Measurements from ENCODE around the gene LSR.

LSR gene, protein sequence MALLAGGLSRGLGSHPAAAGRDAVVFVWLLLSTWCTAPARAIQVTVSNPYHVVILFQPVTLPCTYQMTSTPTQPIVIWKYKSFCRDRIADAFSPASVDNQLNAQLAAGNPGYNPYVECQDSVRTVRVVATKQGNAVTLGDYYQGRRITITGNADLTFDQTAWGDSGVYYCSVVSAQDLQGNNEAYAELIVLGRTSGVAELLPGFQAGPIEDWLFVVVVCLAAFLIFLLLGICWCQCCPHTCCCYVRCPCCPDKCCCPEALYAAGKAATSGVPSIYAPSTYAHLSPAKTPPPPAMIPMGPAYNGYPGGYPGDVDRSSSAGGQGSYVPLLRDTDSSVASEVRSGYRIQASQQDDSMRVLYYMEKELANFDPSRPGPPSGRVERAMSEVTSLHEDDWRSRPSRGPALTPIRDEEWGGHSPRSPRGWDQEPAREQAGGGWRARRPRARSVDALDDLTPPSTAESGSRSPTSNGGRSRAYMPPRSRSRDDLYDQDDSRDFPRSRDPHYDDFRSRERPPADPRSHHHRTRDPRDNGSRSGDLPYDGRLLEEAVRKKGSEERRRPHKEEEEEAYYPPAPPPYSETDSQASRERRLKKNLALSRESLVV

DNA sequence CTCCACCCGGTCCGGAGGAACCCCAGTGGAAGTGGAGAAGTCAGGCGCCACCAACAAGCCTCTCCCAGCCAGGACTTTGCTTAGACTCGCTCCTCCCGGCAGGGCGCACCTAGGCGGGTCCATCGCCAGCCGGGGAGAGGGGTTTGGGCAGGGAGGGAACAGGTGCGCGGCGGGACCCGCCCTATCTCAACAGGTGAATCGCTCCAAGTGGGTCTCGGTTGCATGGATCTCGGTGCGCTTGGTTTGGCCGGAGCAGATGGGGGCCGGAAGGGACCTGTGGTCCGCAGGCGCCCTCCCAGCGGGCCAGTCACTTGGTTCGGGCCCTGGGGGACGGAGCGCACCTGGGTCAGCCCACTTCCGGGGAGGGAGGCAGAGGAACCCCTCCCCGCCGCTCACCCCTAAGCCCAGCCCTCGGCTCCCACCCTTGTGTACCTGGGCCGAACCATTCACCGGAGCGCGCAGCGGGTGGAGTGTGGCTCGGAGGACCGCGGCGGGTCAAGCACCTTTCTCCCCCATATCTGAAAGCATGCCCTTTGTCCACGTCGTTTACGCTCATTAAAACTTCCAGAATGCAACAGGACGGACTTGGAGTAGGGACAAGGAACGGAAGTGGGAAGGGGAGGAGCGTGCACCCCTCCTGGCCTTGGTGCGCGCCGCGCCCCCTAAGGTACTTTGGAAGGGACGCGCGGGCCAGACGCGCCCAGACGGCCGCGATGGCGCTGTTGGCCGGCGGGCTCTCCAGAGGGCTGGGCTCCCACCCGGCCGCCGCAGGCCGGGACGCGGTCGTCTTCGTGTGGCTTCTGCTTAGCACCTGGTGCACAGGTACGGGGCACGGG, at the start of gene LSR:
Gene LSR (plus strand): TSS at position 693 of the 836 bp plus-strand sequence. CDS start 21 bp downstream, at position 714.
- DNase-seq (ENCODE audit: low read depth in 1 of 2, low spot score in 1 of 2): peak in 1 of 2 donors; percentile 49

DNA sequence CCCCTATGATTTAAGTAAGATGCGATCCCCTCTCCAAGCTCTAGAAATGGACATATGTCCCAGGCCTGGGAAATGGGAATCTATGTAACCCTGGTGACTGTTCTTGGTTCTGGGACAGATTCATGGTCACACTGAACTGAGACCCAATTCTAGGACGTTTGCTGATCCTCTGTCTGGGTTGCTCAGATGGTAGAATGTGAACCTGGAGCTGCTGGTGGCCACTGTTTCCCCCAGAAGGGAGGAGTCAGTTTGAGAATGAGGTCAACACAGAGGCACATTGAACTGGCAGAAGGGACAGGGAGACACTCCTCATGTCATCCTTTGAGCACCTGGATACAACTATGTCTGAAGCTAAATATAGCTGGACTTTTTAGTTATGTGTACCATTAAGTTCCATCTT, 49.3 kb upstream of the LSR start:
- DNase-seq (ENCODE audit: low read depth in 1 of 2, low spot score in 1 of 2): no peak

DNA sequence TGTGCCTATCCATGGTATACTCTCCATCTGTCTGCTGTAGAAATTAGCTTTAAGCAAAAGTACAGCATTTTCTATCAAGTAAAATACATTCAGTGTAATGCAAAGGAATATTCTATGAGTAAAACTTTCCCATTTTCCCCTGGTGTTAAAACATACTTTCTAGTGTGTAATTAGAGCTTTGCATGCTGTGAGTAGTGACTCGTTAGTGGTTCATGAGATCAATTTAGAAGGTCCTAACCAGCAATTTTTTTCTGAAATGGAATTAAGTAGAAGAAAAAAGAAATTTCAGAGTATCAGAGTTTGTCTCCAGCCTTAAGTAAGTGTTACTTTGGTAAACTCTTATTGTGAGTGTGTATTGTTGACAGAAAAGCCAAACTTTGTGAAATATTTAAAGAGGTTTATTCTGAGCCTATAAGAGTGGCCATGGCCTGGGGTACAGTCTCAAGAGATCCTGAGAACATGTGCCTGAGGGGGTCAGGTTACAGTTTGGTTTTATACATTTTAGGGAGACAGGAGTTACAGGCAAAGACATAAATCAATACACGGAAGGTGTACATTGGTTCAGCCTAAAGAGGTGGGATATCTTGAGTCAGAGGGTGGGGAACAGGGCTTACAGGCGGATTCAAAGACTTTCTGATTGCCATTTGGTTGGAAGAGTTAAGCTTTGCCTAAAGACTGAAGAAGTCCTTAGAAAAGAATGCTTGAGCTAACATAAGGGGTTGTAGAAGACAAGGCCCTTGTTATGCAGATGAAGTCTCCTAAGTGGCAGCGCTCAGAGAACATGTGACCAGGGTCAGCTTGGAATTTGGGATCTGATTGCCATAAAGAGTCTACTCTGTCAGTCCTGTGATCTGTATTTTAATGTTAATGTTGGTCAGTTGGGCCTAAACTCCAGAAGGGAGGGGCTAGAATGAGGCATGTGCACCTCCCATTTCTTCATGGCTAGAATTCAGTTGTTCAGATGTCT, 45.8 kb upstream of the LSR start:
- no peak for DNase-seq (ENCODE audit: low read depth in 1 of 2, low spot score in 1 of 2)

DNA sequence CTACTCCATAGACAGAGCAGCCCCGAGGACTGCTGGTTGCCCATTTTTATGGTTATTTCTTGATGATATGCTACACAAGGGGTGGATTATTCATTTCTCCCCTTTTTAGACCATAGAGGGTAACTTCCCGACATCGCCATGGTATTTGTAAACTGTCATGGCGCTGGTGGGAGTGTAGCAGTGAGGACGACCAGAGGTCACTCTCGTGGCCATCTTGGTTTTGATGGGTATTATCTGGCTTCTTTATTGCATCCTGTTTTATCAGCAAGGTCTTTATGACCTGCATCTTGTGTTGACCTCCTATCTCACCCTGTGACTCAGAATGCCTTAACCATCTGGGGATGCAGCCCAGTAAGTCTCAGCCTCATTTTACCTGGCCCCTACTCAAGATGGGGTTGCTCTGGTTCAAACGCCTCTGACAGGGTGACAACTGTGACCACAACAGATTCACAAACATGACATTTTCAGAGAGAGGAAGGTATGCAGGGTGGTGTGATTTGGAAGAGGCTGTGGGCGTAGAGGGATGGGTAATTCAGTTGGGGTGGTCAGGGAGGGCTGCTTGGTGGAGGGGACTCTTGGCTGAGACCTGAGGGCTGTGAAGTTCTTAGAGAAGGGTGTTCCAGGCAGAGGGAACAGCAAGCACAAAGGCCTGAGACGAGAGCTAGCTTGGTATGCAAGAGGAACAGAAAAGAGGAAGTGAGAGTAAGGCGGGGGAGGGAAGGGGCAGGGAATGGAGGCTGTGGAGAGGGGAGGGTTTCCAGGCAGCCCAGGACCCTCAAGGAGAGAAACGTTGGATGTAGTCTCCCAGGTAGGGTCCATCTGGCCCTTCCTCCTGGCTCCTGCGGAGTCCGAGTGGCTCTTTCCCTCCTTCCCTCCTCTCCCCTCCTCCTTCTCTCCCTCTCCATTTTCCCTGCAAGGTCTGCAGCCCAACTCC, 43.7 kb upstream of the LSR start:
- no peak for DNase-seq (ENCODE audit: low read depth in 1 of 2, low spot score in 1 of 2)

DNA sequence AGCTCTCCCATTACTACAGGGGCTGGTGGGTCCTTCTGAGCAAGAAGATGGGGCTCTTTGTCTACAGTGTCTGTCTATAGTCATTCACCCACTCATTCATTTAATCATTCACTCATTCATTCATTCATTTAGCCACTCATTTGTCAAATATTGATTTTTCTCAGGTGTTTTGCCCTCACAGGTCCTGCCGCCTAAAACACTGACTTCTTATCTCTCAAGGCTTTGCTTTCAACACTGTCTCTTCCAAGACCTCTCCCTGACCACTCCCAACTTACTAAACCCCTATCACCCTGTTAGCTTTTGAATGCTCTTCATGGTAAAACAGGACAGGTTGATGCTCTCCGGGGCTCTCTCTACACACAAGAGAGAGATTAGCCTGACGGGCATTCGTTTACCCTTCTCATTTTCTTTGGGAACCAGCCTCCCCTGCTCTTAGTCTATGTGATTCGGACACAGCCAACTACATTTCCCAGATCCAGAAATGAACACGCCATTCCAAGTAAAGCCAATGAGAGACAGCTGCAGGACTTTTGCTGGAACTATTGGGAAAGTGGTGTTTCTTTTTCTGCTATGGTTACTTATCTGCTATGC, 43.0 kb upstream of the LSR start:
- no peak for DNase-seq (ENCODE audit: low read depth in 1 of 2, low spot score in 1 of 2)

DNA sequence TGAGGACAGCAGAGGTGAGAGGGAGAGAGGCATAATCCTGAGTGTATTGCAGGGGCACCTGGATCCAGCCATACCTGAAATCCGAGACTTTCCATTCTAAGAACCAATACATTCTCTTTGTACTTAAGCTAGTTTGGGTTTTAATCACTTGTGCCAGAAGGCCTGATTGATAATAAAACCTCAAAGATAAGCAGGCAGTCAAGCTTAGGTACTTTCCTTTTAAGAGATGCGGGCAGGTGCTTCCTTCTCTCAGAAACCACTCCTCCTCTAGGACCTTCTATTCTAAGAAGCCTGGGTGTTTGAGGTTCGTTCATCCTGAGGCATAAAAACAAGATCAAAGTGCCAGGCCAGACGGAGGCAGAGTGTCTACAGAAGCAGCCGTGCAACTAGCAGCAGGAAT, 42.4 kb upstream of the LSR start:
- peak in 1 of 2 donors; percentile 52 for DNase-seq (ENCODE audit: low read depth in 1 of 2, low spot score in 1 of 2)

DNA sequence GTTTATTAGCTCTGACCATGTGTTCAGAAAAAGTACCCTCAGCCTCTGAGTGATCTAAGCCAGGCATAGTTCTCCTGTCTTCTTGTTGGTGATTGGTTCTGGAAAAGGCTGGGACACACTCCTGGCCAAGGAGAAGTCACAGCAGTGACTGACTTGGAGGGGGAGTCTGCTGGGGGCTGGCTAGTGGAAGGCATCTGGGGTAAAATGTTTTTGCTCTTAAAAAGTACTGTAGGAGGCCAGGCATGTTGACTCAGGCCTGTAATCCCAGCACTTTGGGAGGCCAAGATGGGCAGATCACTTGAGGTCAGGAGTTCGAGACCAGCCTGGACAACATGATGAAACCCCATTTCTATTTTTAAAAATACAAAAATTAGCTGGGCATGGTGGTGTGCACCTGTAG, 41.9 kb upstream of the LSR start:
- DNase-seq (ENCODE audit: low read depth in 1 of 2, low spot score in 1 of 2): no peak

DNA sequence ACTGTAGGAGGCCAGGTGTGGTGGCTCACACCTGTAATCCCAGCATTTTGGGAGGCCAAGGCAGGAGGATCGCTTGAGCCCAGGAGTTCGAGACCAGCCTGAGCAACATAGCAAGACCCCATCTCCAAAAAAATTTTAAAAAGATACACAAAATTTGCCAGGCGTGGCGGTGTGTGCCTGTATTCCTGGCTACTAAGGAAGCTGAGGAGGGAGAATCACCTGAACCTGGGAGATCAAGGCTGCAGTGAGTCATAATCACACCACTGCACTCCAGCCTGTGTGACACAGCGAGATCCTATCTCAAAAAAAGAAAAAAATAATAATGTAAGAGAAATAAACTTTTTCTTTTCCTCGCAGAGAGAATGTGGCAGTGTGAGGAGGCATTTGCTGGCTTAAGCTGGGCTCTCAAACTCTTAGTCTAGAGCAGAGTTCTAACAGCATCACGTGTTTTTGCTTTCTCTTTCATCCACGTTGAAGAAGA, 41.4 kb upstream of the LSR start:
- no peak for DNase-seq (ENCODE audit: low read depth in 1 of 2, low spot score in 1 of 2)

DNA sequence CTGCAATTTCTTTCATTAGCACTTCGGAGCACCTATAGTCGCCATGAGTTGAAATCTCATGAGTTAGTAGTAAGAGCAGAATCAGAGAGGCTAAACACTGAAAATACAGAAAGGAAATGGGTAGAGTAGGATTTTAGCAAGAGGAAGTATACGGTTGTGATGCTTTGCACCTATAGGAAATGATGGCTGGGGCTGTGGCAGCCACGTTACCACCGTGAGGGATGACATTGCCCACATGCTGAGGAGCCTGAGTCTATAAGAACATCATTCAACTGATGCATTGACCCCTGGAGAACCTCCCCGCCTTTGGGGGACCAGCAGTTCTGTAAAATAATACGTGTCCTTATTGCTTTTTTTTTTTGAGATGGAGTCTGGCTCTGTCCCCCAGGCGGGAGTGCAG, 40.7 kb upstream of the LSR start:
- no peak for DNase-seq (ENCODE audit: low read depth in 1 of 2, low spot score in 1 of 2)

DNA sequence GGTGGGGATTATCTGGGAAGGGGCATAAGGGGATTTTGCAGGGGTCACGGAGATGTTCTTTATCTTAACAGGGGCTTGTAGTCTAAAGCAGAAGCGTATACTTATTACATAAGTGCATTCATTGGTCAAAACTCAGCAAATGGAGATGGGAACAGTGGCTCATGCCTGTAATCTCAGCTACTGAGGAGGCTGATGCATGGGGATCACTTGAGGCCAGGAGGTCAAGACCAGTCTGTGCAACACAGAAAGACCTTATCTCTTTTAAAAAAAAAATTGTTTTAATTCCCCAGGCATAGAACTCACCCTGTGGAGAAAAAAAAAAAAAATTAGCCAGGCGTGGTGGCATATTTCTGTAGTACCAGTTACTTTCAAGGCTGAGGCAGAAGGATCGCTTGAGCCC, 39.2 kb upstream of the LSR start:
- no peak for DNase-seq (ENCODE audit: low read depth in 1 of 2, low spot score in 1 of 2)

DNA sequence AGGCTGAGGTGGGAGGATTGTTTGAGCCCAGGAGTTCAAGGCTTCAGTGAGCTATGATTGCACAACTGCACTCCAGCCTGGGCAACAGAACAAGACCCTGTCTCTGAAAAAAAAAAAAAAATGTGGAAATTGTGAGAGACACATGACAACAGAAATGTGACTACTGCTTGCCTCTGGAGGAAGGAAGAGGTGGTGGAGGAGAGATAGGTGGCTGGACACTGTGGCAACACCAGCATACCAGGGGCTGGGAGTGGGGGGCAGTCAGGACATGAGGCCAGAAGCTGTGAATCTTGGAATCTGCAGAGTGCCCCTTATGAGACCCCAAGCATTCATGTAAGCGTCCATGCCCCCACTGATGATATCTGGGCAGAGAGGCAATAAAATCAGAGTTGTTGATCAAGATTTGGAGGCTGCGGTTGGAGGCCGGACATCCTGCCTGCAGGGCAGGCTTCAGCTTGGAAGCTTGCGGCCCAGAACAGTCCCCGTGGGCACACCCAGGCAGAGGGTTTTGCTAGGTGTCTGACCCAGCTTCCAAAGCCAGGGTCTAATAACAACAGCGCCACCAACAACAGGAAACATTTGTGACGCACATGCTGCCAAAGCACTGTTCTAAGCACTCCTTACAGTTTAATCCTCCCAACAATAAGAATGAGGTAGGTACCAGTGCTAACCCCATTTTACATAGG, 37.1 kb upstream of the LSR start:
- DNase-seq (ENCODE audit: low read depth in 1 of 2, low spot score in 1 of 2): peak in 1 of 2 donors; percentile 47

DNA sequence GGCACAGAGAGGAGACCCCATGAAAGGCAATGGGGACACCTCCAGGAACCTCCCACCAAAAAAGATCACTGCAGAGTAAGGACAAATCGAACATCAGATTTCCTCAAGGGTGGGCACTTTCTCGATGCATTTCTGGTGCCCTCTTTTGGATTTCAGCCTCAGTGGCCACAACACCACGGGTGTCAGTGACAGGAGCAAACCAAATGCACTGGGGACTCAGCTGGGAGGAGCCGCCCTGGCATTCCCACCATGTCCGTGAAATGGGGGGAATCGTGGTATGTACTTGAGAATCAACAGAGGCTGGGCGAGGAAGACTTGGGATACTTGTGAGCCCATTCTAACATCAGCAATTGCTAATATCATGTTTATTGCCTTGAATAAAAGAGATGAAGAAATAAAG, 36.6 kb upstream of the LSR start:
- DNase-seq (ENCODE audit: low read depth in 1 of 2, low spot score in 1 of 2): no peak

DNA sequence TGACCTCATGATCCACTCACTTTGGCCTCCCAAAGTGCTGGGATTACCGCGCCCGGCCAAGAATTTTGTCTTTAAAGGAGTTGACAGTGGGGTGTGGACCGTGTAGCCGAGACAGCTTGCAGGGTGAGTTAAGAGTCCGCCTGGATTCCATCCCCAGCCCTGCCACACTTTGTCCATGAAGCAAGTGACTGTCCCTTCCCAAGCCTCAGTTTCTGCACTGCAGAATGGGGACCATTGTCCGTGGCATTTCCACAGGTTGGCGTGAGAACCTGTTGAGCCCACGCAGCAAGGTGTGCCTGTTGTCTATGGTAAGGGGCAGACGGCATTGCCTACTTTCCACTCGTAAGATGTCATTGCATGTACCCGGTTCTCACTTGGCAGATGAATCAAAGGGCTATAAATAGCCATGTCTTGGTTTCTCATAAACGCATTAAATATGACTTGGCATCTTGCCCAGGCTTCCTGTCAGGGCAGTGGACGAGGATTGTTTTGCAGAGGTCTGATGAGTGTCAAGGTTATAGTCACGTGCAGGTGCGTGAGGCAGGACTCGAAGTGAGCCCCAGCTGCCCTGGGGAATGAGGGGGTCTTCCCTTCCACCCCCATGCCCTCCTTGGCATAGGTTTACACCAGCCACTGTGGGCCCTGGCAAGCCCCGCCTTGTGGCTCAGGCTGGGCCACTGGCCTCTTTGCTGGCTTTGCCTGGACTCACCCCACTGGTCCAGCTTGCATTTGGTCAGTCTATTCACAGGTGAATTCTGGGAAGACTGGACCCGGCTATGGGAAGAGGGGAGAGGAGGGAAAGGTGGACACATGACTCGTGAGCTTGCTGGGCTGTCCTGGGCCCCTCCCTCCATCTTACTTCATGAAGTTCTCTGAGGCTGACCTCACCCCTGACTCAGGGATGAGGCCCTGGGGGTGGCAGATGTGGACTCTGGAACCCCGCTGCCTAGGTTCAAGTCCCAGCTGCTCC, 34.9 kb upstream of the LSR start:
- peak; percentile 46 to 90 for DNase-seq (ENCODE audit: low read depth in 1 of 2, low spot score in 1 of 2)

DNA sequence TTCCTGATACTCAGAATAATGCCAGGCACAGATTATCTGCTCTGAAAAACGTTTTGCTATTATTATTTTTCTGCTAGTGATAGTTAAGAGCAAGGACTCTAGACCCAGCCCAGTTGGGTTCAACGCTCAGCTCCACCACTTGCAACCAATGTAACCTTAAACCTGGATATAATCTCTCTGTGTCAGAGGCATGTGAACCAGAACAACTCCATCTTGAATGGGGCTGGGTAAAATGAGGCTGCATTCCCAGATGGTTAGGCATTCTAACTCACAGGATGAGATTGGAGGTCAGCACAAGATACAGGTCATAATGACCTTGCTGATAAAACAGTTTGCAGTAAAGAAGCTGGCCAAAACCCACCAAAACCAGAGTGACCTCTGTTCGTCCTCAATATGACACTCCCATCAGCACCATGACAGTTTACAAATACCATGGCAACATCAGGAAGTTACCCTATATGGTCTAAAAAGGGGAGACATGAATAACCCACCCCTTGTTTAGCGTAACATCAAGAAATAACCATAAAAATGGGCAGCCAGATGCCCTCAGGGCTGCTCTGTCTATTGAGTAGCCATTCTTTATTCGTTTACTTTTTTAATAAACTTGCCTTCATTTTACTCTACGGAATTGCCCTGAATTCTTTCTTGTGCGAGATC, 33.9 kb upstream of the LSR start:
- no peak for DNase-seq (ENCODE audit: low read depth in 1 of 2, low spot score in 1 of 2)

DNA sequence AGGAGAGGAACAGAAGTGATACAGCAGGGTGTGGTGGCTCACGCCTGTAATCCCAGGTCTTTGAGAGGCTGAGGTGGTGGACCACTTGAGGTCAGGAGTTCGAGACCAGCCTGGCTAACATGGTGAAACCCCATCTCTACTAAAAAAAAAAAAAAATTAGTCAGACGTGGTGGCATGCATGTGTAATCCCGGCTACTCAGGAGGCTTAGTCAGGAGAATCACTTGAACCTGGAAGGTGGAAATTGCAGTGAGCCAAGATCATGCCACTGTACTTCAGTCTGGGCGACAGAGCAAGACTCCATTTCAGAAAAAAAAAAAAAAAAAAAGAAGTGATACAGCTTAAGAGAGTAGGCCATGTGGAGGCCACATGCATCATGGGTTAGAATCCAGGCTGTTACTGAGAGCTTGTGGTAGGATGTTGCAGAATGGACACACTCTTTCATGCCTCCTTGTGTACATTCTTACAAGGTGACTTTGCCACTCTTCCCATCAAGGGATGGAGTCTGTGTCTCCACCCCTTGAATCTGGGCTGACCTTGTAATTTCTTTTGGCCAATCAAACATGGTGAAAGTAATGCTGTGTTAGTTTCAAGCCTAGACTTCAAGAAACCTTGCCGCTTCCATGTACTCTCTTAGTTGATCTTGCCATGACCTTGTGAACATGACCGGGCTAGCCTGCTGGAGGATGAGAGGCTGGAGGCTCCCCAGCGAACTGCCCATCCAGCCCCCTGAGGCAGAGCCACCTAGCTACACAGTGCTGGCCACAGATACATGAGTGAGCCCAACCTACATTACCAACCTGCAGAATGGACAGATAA, 32.6 kb upstream of the LSR start:
- DNase-seq (ENCODE audit: low read depth in 1 of 2, low spot score in 1 of 2): no peak
